GM23338 (cell line): ENCODE data around the gene RAB3IL1.

ENCODE experiments used
- CREB1 ChIP-seq: fragments of 250-450 bp; sonication (Bioruptor Pico); IDR thresholded peaks from 2 replicates; pipeline ENCODE4 v1.5.0; 2020; ENCODE audit warnings: low read depth, mild to moderate bottlenecking, moderate library complexity
- CTCF ChIP-seq, 2 experiments: fragments of 200-600 bp in 1 of 2; sonication (generic) in 1 of 2; conservative IDR thresholded peaks; 2 replicates each; pipeline versions ENCODE4 v1.5.1 to v1.6.1; 2016 to 2017; ENCODE audit warnings: antibody characterized with exemption in 2 of 2, low read depth in 2 of 2, mild to moderate bottlenecking in 2 of 2, moderate library complexity in 1 of 2
- EZH2 ChIP-seq: fragments of 200-600 bp; sonication (generic); IDR thresholded peaks from one replicate; pipeline ENCODE4 v1.8.0; 2017; ENCODE audit warnings: antibody characterized with exemption, mild to moderate bottlenecking, low read depth; ENCODE audit not compliant: unreplicated experiment
- EZH2phosphoT487 ChIP-seq: fragments of 200-600 bp; sonication (generic); IDR thresholded peaks from one replicate; pipeline ENCODE4 v1.8.1; 2018; ENCODE audit warnings: antibody characterized with exemption; ENCODE audit not compliant: unreplicated experiment
- JUNB ChIP-seq: IDR thresholded peaks from one replicate; pipeline ENCODE4 v1.6.1; 2016; ENCODE audit warnings: antibody characterized with exemption; ENCODE audit not compliant: unreplicated experiment
- POLR2AphosphoS5 ChIP-seq: IDR thresholded peaks from 2 replicates; pipeline ENCODE4 v1.6.1; 2016; ENCODE audit warnings: antibody characterized with exemption, low read depth
- STAT1 ChIP-seq: IDR thresholded peaks from one replicate; pipeline ENCODE4 v1.6.1; 2016; ENCODE audit warnings: antibody characterized with exemption; ENCODE audit not compliant: unreplicated experiment
- ZNF114 ChIP-seq: fragments of 250-450 bp; sonication (Bioruptor Pico); IDR thresholded peaks from 2 replicates; pipeline ENCODE4 v1.5.0; 2020; ENCODE audit warnings: mild to moderate bottlenecking, moderate library complexity
- TF ChIP-seq, protein P1 (sequence below): IDR thresholded peaks from one replicate; pipeline ENCODE4 v1.6.1; 2018; ENCODE audit warnings: antibody characterized with exemption; ENCODE audit not compliant: unreplicated experiment
- TF ChIP-seq, protein P2 (sequence below): fragments of 250-450 bp; sonication (Bioruptor Pico); IDR thresholded peaks from 2 replicates; pipeline ENCODE4 v1.5.0; 2020; ENCODE audit warnings: mild to moderate bottlenecking, moderate library complexity

DNA sequence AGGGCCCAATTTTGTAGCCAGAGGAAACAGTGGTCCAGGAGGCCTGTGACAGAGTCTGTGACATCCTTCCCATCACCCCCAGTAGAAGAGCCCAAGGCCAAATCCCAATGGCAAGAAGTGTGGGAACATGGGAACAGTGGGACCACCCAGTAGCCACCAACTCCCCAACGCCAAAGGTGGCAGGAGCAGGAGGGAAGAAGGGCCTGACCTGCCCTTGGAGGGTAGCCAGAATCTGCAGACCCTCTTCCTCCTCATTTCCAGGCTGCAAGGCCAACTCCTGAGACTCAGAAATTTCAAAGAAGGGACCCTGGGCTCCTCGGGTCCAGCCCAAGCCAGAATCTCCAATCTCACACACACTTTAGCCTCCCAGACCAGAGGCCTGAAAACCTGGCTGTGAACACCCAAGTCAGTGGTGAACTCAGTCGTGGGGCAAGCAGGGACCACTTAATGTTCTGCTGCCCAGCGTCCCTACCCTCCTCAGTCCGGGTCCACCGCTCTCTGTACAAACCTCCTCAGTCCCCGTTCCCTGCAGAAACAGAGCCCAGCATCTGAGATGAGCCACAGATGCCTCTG, 6.2 kb downstream of the RAB3IL1 start:
- TF ChIP-seq CTCF (conservative IDR thresholded peaks at IDR 0.05; ENCODE audit: low read depth in 2 of 2) (no peak), EZH2phosphoT487 (no peak), JUNB (no peak), POLR2AphosphoS5 (no peak), EZH2 (no peak), CREB1 (CRISPR knock-in tag) (no peak), STAT1 (no peak), ZNF114 (CRISPR knock-in tag) (no peak)
- TF ChIP-seq, protein P1, sequence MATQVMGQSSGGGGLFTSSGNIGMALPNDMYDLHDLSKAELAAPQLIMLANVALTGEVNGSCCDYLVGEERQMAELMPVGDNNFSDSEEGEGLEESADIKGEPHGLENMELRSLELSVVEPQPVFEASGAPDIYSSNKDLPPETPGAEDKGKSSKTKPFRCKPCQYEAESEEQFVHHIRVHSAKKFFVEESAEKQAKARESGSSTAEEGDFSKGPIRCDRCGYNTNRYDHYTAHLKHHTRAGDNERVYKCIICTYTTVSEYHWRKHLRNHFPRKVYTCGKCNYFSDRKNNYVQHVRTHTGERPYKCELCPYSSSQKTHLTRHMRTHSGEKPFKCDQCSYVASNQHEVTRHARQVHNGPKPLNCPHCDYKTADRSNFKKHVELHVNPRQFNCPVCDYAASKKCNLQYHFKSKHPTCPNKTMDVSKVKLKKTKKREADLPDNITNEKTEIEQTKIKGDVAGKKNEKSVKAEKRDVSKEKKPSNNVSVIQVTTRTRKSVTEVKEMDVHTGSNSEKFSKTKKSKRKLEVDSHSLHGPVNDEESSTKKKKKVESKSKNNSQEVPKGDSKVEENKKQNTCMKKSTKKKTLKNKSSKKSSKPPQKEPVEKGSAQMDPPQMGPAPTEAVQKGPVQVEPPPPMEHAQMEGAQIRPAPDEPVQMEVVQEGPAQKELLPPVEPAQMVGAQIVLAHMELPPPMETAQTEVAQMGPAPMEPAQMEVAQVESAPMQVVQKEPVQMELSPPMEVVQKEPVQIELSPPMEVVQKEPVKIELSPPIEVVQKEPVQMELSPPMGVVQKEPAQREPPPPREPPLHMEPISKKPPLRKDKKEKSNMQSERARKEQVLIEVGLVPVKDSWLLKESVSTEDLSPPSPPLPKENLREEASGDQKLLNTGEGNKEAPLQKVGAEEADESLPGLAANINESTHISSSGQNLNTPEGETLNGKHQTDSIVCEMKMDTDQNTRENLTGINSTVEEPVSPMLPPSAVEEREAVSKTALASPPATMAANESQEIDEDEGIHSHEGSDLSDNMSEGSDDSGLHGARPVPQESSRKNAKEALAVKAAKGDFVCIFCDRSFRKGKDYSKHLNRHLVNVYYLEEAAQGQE: no peak
- TF ChIP-seq, protein P2, sequence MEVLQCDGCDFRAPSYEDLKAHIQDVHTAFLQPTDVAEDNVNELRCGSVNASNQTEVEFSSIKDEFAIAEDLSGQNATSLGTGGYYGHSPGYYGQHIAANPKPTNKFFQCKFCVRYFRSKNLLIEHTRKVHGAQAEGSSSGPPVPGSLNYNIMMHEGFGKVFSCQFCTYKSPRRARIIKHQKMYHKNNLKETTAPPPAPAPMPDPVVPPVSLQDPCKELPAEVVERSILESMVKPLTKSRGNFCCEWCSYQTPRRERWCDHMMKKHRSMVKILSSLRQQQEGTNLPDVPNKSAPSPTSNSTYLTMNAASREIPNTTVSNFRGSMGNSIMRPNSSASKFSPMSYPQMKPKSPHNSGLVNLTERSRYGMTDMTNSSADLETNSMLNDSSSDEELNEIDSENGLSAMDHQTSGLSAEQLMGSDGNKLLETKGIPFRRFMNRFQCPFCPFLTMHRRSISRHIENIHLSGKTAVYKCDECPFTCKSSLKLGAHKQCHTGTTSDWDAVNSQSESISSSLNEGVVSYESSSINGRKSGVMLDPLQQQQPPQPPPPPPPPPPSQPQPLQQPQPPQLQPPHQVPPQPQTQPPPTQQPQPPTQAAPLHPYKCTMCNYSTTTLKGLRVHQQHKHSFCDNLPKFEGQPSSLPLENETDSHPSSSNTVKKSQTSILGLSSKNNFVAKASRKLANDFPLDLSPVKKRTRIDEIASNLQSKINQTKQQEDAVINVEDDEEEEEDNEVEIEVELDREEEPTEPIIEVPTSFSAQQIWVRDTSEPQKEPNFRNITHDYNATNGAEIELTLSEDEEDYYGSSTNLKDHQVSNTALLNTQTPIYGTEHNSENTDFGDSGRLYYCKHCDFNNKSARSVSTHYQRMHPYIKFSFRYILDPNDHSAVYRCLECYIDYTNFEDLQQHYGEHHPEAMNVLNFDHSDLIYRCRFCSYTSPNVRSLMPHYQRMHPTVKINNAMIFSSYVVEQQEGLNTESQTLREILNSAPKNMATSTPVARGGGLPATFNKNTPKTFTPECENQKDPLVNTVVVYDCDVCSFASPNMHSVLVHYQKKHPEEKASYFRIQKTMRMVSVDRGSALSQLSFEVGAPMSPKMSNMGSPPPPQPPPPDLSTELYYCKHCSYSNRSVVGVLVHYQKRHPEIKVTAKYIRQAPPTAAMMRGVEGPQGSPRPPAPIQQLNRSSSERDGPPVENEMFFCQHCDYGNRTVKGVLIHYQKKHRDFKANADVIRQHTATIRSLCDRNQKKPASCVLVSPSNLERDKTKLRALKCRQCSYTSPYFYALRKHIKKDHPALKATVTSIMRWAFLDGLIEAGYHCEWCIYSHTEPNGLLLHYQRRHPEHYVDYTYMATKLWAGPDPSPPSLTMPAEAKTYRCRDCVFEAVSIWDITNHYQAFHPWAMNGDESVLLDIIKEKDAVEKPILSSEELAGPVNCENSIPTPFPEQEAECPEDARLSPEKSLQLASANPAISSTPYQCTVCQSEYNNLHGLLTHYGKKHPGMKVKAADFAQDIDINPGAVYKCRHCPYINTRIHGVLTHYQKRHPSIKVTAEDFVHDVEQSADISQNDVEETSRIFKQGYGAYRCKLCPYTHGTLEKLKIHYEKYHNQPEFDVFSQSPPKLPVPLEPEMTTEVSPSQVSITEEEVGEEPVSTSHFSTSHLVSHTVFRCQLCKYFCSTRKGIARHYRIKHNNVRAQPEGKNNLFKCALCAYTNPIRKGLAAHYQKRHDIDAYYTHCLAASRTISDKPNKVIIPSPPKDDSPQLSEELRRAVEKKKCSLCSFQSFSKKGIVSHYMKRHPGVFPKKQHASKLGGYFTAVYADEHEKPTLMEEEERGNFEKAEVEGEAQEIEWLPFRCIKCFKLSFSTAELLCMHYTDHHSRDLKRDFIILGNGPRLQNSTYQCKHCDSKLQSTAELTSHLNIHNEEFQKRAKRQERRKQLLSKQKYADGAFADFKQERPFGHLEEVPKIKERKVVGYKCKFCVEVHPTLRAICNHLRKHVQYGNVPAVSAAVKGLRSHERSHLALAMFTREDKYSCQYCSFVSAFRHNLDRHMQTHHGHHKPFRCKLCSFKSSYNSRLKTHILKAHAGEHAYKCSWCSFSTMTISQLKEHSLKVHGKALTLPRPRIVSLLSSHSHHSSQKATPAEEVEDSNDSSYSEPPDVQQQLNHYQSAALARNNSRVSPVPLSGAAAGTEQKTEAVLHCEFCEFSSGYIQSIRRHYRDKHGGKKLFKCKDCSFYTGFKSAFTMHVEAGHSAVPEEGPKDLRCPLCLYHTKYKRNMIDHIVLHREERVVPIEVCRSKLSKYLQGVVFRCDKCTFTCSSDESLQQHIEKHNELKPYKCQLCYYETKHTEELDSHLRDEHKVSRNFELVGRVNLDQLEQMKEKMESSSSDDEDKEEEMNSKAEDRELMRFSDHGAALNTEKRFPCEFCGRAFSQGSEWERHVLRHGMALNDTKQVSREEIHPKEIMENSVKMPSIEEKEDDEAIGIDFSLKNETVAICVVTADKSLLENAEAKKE: no peak
